GM04504 (cell line): Measurements from ENCODE around the gene CYBC1.
A peak's percentile ranks its signal among the peaks of the same experiment; 100 is the strongest.
"Not testable (repeated sequence)": the region's sequence is repeated elsewhere in the genome, so short reads cannot be mapped to it uniquely, and the experiment has no call there.

Experiments
- DNase-seq: peaks from one replicate; pipeline ENCODE4 v3.0.0-alpha.2; 2012; ENCODE audit warnings: low read depth

CYBC1 gene

GRCh38 chr17:82434216-82434565, 16.4 kb downstream of the CYBC1 start:
- no peak for DNase-seq

- DNase-seq: no peak
Observed at GRCh38 chr17:82433560-82434215, 16.9 kb downstream of the CYBC1 start.

GRCh38 chr17:82432017-82432416, 18.5 kb downstream of the CYBC1 start:
- no peak for DNase-seq

GRCh38 chr17:82429824-82430223, 20.7 kb downstream of the CYBC1 start:
- DNase-seq: no peak

DNA sequence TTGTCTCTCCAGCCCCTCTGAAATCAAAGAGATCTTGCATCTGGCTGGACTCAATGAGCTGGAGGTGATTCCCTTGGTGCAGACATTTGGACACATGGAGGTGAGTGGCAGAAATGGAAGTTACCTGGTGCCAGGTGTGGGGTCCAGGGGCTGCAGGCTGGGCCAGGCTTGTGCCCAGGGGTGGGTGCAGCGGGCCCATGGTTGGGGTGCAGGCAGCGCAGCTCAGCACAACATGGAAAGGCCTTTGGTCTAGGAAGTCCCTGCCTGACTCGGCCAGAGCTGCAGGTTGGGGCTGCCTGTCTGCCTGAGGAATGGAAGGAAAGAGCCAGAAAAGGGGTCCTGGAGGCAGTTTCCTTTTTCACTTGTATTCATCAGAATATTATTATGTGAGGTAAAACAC, 22.0 kb downstream of the CYBC1 start:
- no peak for DNase-seq

DNA sequence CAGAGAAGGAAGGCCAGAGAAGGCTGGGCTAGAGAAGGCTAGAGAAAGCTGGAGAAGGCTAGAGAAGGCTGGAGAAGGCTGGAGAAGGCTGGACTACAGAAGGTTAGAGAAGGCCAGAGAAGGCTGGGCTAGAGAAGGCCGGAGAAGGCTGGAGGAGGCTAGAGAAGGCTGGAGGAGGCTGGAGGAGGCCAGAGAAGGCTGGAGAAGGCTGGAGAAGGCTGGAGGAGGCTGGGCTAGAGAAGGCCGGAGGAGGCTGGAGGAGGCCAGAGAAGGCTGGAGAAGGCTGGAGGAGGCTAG, 25.7 kb downstream of the CYBC1 start:
- DNase-seq: no peak

- DNase-seq: no peak
Observed at GRCh38 chr17:82424001-82424862, 26.3 kb downstream of the CYBC1 start.

GRCh38 chr17:82419540-82419939, 31.0 kb downstream of the CYBC1 start:
- DNase-seq: no peak

DNA sequence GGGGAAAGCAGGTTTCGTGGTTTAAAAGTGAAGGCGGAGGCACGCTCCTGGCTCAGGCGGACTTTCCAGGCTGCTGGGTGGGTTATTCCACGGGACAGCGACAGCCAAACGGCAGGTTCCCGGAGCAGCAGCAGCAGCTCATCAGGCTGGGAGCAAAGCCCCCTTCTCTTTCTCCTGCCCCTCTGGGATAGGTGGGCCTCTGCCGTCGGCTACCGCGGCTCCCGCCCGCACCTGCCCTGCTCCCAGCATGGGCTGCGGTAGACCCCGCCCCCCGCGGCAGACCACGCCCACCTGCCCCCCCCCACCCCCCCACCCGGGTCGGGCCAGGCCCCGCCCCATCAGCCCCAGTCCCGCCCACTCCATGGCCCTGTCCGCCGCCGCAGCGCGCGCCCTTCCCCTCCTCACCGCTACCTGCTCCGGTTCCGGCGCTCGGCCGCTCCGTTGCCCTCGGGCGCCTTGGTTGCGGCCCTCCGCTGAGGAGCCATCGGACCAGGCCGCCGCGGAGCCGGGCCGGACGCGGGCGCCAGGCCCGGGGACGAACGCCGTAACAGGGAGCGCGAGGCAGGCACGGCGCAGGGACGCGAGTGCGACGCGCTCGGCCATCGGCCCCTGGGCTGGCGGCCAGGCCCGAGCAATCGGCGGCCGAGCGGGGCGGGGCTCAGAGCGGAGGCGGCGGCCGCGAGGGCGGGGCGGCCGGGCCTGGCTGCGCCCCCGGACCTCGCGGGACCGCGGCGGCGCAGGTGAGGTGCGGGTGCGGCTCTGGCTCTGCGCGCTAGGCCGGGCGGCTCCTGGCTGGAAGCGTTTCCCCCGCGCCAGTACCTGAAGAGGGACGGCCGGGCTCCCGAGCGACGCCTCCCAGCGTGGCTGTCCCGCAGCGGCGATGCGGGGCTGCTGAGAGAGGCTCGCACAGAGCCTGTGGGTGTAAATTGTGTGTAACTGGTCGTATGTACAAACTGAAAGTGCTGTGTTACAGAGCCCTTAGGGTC, 32.3 kb downstream of the CYBC1 start, which contains the start of the genes HEXD and OGFOD3:
Gene HEXD (plus strand): TSS at position 347 of the 986 bp plus-strand sequence. CDS start 1,453 bp downstream, outside the sequence.
Gene OGFOD3 (minus strand): TSS at position 586 of the 986 bp plus-strand sequence. CDS start 101 bp downstream, at position 485.
- peak; percentile 67 for DNase-seq

GRCh38 chr17:82416771-82417170, 33.8 kb downstream of the CYBC1 start:
- no peak for DNase-seq

DNA sequence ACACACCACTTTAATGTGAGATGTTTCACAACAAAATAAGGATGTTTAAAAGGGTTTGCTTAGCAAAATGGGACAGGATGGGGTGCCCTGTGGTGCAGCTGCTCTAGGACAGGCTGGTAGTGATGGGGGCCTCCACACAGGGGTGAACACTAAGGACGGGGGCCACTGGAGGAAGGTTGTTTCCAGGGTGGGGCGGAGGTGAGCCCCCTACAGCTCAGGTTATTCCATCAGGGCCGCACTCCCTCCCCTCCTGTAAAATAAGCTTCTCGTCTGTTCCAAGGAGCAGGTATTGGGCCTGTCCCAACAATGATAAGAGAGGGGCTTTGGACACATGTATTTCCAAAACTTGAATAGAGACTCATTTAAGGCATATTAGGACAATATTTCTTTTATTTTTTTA, 34.3 kb downstream of the CYBC1 start:
- DNase-seq: no peak

DNA sequence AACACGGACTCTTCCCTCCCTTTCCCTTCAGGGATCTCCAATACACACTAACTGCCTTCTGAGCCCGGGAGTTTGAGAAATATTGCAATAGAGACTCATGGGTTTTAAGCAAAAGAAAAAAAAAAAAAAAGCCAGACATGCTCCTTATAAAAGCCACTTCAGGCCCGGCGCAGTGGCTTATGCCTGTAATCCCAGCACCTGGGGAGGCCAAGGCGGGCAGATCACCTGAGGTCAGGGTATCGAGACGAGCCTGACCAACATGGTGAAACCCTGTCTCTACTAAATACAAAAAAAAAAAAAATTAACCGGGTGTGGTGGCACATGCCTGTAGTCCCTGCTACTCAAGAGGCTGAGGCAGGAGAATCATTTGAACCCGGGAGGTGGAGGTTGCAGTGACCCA, 34.8 kb downstream of the CYBC1 start:
- no peak for DNase-seq

- DNase-seq: no peak
Observed at GRCh38 chr17:82415336-82415735, 35.2 kb downstream of the CYBC1 start.

DNA sequence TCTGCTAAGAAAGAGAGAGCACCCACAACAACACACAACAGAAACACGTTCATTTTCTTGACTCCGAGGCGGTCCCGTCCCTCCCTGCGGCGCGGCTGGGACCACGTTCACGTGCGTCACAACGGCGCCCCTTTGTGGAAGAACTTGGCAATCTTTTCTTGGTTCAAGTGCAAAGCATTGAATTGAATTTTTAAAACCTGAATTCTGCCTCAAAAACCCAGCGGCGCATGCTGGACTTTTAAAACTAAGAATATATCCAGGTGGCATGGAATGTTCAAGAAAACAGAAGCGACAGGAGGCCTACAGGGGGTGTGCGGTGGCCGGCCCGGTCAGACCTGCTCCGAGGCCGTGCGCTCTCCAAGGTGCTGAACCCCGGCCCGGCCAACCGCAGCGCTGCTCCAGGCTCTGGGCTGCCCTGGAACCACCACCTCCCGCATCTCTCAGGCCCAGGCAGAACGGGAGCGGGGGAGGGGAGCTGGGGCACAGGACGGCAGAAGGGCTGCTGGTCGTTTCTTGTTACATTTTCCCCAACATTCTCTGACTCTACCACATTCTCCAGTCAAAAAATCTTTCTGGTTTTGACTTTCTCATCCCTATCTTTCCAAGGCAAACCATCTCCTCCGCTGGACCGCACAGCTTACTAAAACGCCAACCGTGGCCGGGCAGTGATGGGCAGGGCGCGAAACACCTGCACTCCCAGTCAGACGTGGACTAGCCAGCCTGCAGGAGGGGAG, 35.8 kb downstream of the CYBC1 start:
- DNase-seq: no peak

- DNase-seq: no peak
Observed at GRCh38 chr17:82412535-82413520, 37.7 kb downstream of the CYBC1 start.

DNA sequence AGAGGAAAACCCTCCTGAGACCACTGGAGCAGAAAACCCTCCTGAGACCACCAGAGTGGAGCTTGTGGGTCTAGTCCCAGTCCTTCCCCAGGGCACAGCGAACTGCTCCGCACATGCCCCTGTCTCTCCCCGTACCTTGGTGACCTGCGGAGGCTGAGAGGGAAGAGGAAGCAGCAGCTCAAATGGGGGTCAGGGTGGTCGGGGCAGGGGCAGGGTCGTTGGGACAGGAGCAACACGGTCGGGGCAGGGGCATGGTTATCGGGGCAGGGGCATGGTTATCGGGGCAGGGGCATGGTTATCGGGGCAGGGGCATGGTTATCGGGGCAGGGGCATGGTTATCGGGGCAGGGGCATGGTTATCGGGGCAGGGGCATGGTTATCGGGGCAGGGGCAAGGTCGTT, 38.5 kb downstream of the CYBC1 start:
- DNase-seq: not testable (repeated sequence)

GRCh38 chr17:82411396-82412053, 39.0 kb downstream of the CYBC1 start:
- DNase-seq: no peak

DNA sequence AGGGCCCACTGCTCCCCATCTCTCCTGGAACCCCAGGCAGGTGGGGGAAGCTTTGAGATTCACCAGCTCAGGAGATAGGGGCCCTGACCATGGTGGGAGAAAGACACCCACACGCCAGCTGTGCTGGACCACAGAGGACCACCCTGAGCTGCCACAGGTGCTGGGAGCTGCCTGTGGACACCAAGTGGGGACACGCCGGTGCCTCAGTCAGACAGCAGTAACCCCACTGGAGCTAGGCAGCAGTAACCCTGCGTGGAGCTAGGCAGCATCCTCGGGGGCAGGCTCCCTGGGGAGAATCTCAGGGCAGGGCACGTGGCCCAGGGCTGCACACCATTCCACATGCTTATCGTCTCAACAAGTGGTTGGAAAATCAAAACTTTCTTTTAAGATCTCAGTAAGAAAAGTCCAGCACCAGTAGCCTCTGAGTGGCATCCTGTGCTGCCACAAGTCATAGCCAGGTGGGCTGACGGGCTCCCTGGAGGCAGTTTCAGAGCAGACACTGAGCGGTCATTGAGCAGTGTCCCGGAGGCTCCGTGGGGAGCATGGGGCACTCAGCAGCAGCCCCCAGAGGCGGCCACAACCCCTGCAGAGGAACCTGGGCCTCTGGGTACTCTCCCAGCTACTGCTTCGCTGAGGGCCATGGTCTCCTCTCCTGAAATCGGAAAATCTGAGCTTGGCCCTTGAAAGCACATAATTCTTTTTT, 40.4 kb downstream of the CYBC1 start:
- no peak for DNase-seq

GRCh38 chr17:82408938-82409318, 41.6 kb downstream of the CYBC1 start:
- DNase-seq: no peak
